Measurements from ENCODE around the gene CALHM3.

DNA sequence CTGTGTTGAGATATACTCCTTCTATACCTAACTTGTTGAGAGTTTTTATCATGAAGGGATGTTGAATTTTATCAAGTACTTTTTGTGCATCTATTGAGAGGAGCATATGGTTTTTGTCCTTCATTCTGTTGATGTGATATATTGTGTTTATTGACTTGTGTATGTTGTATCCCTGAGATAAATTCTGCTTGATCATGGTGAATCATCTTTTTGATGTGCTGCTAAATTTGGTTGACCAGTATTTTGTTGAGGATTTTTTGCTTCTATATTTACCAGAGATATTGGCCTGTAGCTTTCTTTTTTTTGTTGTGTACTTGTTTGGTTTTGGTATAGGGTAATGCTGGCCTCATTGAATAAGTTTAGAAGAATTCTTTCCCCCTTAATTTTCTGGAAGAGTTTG is 46.9 kb upstream of the CALHM3 start:
- TF ChIP-seq, protein P1, sequence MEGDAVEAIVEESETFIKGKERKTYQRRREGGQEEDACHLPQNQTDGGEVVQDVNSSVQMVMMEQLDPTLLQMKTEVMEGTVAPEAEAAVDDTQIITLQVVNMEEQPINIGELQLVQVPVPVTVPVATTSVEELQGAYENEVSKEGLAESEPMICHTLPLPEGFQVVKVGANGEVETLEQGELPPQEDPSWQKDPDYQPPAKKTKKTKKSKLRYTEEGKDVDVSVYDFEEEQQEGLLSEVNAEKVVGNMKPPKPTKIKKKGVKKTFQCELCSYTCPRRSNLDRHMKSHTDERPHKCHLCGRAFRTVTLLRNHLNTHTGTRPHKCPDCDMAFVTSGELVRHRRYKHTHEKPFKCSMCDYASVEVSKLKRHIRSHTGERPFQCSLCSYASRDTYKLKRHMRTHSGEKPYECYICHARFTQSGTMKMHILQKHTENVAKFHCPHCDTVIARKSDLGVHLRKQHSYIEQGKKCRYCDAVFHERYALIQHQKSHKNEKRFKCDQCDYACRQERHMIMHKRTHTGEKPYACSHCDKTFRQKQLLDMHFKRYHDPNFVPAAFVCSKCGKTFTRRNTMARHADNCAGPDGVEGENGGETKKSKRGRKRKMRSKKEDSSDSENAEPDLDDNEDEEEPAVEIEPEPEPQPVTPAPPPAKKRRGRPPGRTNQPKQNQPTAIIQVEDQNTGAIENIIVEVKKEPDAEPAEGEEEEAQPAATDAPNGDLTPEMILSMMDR (IDR thresholded peaks at IDR 0.05; ENCODE audit: insufficient read depth, low read depth, low read length) = no peak
- no peak for TF ChIP-seq EZH2 (IDR thresholded peaks at IDR 0.05; ENCODE audit: insufficient read depth, low read length)
